PC-9 (cell line): ENCODE measurements around the gene GABRB1. TPM values are rescaled to one million over a fixed set of nuclear protein-coding genes. Genes with fewer than 3 reads are reported as not detected.

Experiments
- Bru-seq: library from RNA; stranded (reverse); fragments of 400-500 nt; gene quantifications from one replicate; lab custom pipeline; 2021; lab: Mats Ljungman, UMichigan
- BruChase-seq, 2 experiments: library from RNA; stranded (reverse); fragments of 400-500 nt; gene quantifications; one replicate each; lab custom pipeline; 2021; lab: Mats Ljungman, UMichigan
- BruUV-seq: library from RNA; stranded (reverse); fragments of 400-500 nt; replicated peaks from 2 replicates; lab custom pipeline; 2021; lab: Mats Ljungman, UMichigan
- CTCF ChIA-PET: fragments of 300-600 bp; sonication (Branson Sonifier 250); formaldehyde crosslinking; loops from one replicate; lab custom pipeline; 2022; ENCODE audit warnings: antibody characterized with exemption; lab: Charles Lee
- POLR2A ChIA-PET: fragments of 300-600 bp; sonication (Branson Sonifier 250); formaldehyde crosslinking; loops from one replicate; lab custom pipeline; 2022; ENCODE audit warnings: antibody characterized with exemption; ENCODE audit not compliant: unreplicated experiment; lab: Charles Lee
- DNase-seq, 2 experiments: peaks; one replicate each; pipeline versions ENCODE4 v3.0.0 to v3.0.0-alpha.2; 2015 to 2022; ENCODE audit warnings: mixed read lengths in 1 of 2
- H2AFZ ChIP-seq: fragments of 200-600 bp; sonication (generic); 2 replicates; pipeline ENCODE4 v1.8.1; 2017; ENCODE audit warnings: antibody characterized with exemption
- H3F3A ChIP-seq: fragments of 200-600 bp; sonication (generic); 2 replicates; pipeline ENCODE4 v1.8.1; 2017; ENCODE audit warnings: antibody characterized with exemption, mild to moderate bottlenecking, low read depth; ENCODE audit not compliant: insufficient read depth
- H3K27ac ChIP-seq: fragments of 200-600 bp; sonication (generic); 2 replicates; pipeline ENCODE4 v1.6.1; 2016; ENCODE audit warnings: mixed run types
- H3K27me3 ChIP-seq: fragments of 200-600 bp; sonication (generic); 2 replicates; pipeline ENCODE4 v1.6.1; 2016; ENCODE audit warnings: low read depth, mixed run types; ENCODE audit not compliant: insufficient read depth
- H3K36me3 ChIP-seq: fragments of 200-600 bp; sonication (generic); 2 replicates; pipeline ENCODE4 v1.6.1; 2016; ENCODE audit warnings: low read depth, mixed run types
- H3K4me1 ChIP-seq: fragments of 200-600 bp; sonication (generic); replicated peaks from 2 replicates; pipeline ENCODE4 v1.6.1; 2016; ENCODE audit warnings: mixed run types; ENCODE audit not compliant: insufficient read depth
- H3K4me2 ChIP-seq: fragments of 200-600 bp; sonication (generic); 2 replicates; pipeline ENCODE4 v1.6.1; 2017; ENCODE audit warnings: mixed run types
- H3K4me3 ChIP-seq: fragments of 200-600 bp; sonication (generic); 2 replicates; pipeline ENCODE4 v1.6.1; 2016; ENCODE audit warnings: mixed run types
- H3K79me2 ChIP-seq: fragments of 200-600 bp; sonication (generic); 2 replicates; pipeline ENCODE4 v1.6.1; 2017; ENCODE audit warnings: low read depth, mixed run types
- H3K9me2 ChIP-seq: fragments of 200-600 bp; sonication (generic); 2 replicates; pipeline ENCODE4 v1.8.1; 2017; ENCODE audit warnings: mild to moderate bottlenecking; ENCODE audit not compliant: insufficient read depth
- H3K9me3 ChIP-seq: fragments of 200-600 bp; sonication (generic); 2 replicates; pipeline ENCODE4 v1.8.1; 2016; ENCODE audit warnings: low read depth; ENCODE audit not compliant: insufficient read depth
- H4K20me1 ChIP-seq: fragments of 200-600 bp; sonication (generic); 2 replicates; pipeline ENCODE4 v1.8.1; 2017; ENCODE audit not compliant: insufficient read depth
- CTCF ChIP-seq: fragments of 200-600 bp; sonication (generic); conservative IDR thresholded peaks from 2 replicates; pipeline ENCODE4 v1.6.1; 2017; ENCODE audit warnings: mixed run types, antibody characterized with exemption, mild to moderate bottlenecking, moderate library complexity
- EZH2 ChIP-seq: fragments of 200-600 bp; sonication (generic); IDR thresholded peaks from 2 replicates; pipeline ENCODE4 v1.8.0; 2017; ENCODE audit warnings: antibody characterized with exemption, low read depth
- intact Hi-C: fragments of 100-400 bp; cut with micrococcal nuclease; formaldehyde crosslinking; loops from one replicate; pipeline ENCODE4 v1.10.0; 2022; ENCODE audit not compliant: unreplicated experiment
- long read RNA-seq: library from polyadenylated mRNA; stranded (forward); transcript quantifications from one replicate; pipeline ENCODE4 v2.0.0, GENCODE V29; 2022
- total RNA-seq: library from RNA; stranded (reverse); gene quantifications from 2 replicates; pipeline ENCODE4 v1.2.3, GENCODE V29; 2021

GABRB1 gene
- not detected in 2 replicates for total RNA-seq
- Bru-seq, nascent RNA: percentile 0 among the genes with signal in this experiment
- BruChase-seq, experiment 1, labeled RNA remaining after a 2-hour chase: not detected
- percentile 0 among the genes with signal in this experiment for BruChase-seq, experiment 2, labeled RNA remaining after a 6-hour chase
- long read RNA-seq: 0 reads

GRCh38 chr4:47031011-47031678 is at the start of gene GABRB1:
TSS of gene GABRB1 (plus strand) at chr4:47031567.
- CTCF ChIA-PET: no interaction called here
- H3K27ac ChIP-seq: no peak within 1 kb of the TSS
- H4K20me1 ChIP-seq: no peaks in the 10 kb centered on the region
- H3K9me2 ChIP-seq: no peaks in the 10 kb centered on the region
- BruUV-seq: no TSS peak
- H3K27me3 ChIP-seq: no peaks in the 10 kb centered on the region
- H3K4me1 ChIP-seq: no peaks in the 10 kb centered on the region
- POLR2A ChIA-PET: no interaction called here
- intact Hi-C loops: no loop called here
- H3K9me3 ChIP-seq: no peaks in the 10 kb centered on the region
- no peak for TF ChIP-seq CTCF
- no peak for TF ChIP-seq EZH2
- H2AFZ ChIP-seq: peak within 1 kb of the TSS; percentile 79
- H3K4me2 ChIP-seq: peak within 1 kb of the TSS; percentile 82
- H3K36me3 ChIP-seq: no peaks in the 10 kb centered on the region
- H3K4me3 ChIP-seq: peak within 1 kb of the TSS; percentile 54
- DNase-seq: peak in 1 of 2 experiments; percentile 5
- H3F3A ChIP-seq: no peaks in the 10 kb centered on the region
- H3K79me2 ChIP-seq: no peaks in the 10 kb centered on the region

- ChIA-PET POLR2A (no interaction called here), CTCF (no interaction called here)
- H3K27me3 ChIP-seq: no peaks in the 10 kb centered on the region
- H3K4me3 ChIP-seq: no peak overlapping the region
- H3K9me2 ChIP-seq: no peaks in the 10 kb centered on the region
- no peaks in the 10 kb centered on the region for H3K4me1 ChIP-seq
- BruUV-seq: no TSS peak
- no peak overlapping the region for H3K4me2 ChIP-seq
- no peaks in the 10 kb centered on the region for H3K79me2 ChIP-seq
- H2AFZ ChIP-seq: no peak overlapping the region
- intact Hi-C loops: no loop called here
- no peaks in the 10 kb centered on the region for H4K20me1 ChIP-seq
- H3K36me3 ChIP-seq: no peaks in the 10 kb centered on the region
- no peak overlapping the region for H3K27ac ChIP-seq
- no peak for TF ChIP-seq EZH2
- TF ChIP-seq CTCF: no peak
- H3F3A ChIP-seq: no peaks in the 10 kb centered on the region
- DNase-seq: no peak
- H3K9me3 ChIP-seq: no peaks in the 10 kb centered on the region
Observed at GRCh38 chr4:46984781-46985180, 46.6 kb upstream of the GABRB1 start.

GRCh38 chr4:46986922-46987638 is 44.3 kb upstream of the GABRB1 start:
- POLR2A ChIA-PET: no interaction called here
- Histone ChIP-seq H3K36me3 (no peaks in the 10 kb centered on the region), H2AFZ (no peak overlapping the region), H3K79me2 (no peaks in the 10 kb centered on the region), H3K4me2 (no peak overlapping the region), H4K20me1 (no peaks in the 10 kb centered on the region), H3F3A (no peaks in the 10 kb centered on the region), H3K27ac (no peak overlapping the region), H3K4me1 (no peaks in the 10 kb centered on the region), H3K9me2 (no peaks in the 10 kb centered on the region), H3K9me3 (no peaks in the 10 kb centered on the region), H3K4me3 (no peak overlapping the region), H3K27me3 (no peaks in the 10 kb centered on the region)
- intact Hi-C loops: no loop called here
- BruUV-seq: no TSS peak
- CTCF ChIA-PET: no interaction called here
- no peak for DNase-seq
- TF ChIP-seq EZH2 (no peak), CTCF (no peak)
